Glutamatergic neuron (in vitro differentiated cells): ENCODE measurements around the gene CDC42SE2. TPM values are rescaled to one million over a fixed set of nuclear protein-coding genes. Genes with fewer than 3 reads are reported as not detected.
"Not testable (repeated sequence)": the region's sequence is repeated elsewhere in the genome, so short reads cannot be mapped to it uniquely, and the experiment has no call there.

Experiments
- DNase-seq: peaks from one replicate; pipeline ENCODE4 v3.0.0; 2022
- H3K27ac Mint-ChIP-seq: one replicate; pipeline ENCODE4 v1.8.0; 2020; ENCODE audit warnings: mild to moderate bottlenecking, mixed read lengths, inconsistent platforms; ENCODE audit not compliant: unreplicated experiment
- H3K27me3 Mint-ChIP-seq: one replicate; pipeline ENCODE4 v1.8.0; 2020; ENCODE audit warnings: mild to moderate bottlenecking, moderate library complexity, mixed read lengths, inconsistent platforms; ENCODE audit not compliant: unreplicated experiment
- H3K36me3 Mint-ChIP-seq: one replicate; pipeline ENCODE4 v1.8.0; 2020; ENCODE audit warnings: mild to moderate bottlenecking, mixed read lengths, inconsistent platforms; ENCODE audit not compliant: unreplicated experiment
- H3K4me1 Mint-ChIP-seq: one replicate; pipeline ENCODE4 v1.8.0; 2020; ENCODE audit warnings: mild to moderate bottlenecking, low read depth, mixed read lengths, inconsistent platforms; ENCODE audit not compliant: unreplicated experiment
- H3K4me3 Mint-ChIP-seq: one replicate; pipeline ENCODE4 v1.8.0; 2020; ENCODE audit warnings: mild to moderate bottlenecking, mixed read lengths, inconsistent platforms; ENCODE audit not compliant: unreplicated experiment
- H3K9me3 Mint-ChIP-seq: one replicate; pipeline ENCODE4 v1.8.0; 2020; ENCODE audit warnings: mild to moderate bottlenecking, moderate library complexity, mixed read lengths, inconsistent platforms; ENCODE audit not compliant: unreplicated experiment
- total RNA-seq: library from RNA; stranded (reverse); fragmentation: NEBNext Ultra II Directional; extraction: Animal tissue kit (Norgen Biotek cat#: 25700); gene quantifications from one replicate; pipeline ENCODE4 v1.2.1, GENCODE V29; 2021; ENCODE audit not compliant: unreplicated experiment
- TF ChIP-seq, protein P1 (sequence below): fragments of 200-600 bp; sonication (generic); IDR thresholded peaks from one replicate; pipeline ENCODE4 v1.5.0; 2021; ENCODE audit not compliant: partially characterized antibody, unreplicated experiment

Gene CDC42SE2
- total RNA-seq, 1 donor from 2014 or later: 15.5 TPM

DNA sequence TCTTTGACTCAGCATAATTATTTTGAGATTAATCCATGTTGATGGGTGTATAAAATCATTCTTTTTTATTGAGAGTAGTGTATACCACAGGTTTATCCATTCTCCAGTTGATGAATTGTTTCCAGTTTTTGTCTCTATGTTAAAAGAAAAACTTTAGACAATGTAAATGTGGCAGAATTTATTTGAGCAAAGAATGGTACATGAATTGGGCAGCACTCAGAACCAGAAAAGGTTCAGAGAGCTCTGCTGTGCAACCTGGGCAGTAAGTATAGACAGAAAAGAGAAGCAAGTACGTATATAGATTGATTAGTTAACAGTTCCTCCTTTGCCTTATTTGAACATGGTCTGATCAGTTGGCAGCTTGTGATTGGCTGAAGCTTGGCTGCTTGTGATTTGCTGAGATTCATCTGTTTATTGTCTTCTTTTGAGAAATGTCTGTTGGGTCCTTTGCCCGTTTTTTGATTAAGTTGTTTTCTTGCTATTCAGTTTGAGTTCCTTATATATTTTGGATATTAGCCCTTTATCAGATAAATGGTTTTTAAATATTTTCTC, 41.4 kb downstream of the CDC42SE2 start:
- no peak overlapping the region for H3K4me3 Mint-ChIP-seq
- peaks cover 3% of the 10 kb centered on the region for H3K9me3 Mint-ChIP-seq
- H3K36me3 Mint-ChIP-seq: no peaks in the 10 kb centered on the region
- TF ChIP-seq, protein P1, sequence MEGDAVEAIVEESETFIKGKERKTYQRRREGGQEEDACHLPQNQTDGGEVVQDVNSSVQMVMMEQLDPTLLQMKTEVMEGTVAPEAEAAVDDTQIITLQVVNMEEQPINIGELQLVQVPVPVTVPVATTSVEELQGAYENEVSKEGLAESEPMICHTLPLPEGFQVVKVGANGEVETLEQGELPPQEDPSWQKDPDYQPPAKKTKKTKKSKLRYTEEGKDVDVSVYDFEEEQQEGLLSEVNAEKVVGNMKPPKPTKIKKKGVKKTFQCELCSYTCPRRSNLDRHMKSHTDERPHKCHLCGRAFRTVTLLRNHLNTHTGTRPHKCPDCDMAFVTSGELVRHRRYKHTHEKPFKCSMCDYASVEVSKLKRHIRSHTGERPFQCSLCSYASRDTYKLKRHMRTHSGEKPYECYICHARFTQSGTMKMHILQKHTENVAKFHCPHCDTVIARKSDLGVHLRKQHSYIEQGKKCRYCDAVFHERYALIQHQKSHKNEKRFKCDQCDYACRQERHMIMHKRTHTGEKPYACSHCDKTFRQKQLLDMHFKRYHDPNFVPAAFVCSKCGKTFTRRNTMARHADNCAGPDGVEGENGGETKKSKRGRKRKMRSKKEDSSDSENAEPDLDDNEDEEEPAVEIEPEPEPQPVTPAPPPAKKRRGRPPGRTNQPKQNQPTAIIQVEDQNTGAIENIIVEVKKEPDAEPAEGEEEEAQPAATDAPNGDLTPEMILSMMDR: no peak
- no peaks in the 10 kb centered on the region for H3K27me3 Mint-ChIP-seq
- DNase-seq: no peak
- no peak overlapping the region for H3K27ac Mint-ChIP-seq
- no peaks in the 10 kb centered on the region for H3K4me1 Mint-ChIP-seq

DNA sequence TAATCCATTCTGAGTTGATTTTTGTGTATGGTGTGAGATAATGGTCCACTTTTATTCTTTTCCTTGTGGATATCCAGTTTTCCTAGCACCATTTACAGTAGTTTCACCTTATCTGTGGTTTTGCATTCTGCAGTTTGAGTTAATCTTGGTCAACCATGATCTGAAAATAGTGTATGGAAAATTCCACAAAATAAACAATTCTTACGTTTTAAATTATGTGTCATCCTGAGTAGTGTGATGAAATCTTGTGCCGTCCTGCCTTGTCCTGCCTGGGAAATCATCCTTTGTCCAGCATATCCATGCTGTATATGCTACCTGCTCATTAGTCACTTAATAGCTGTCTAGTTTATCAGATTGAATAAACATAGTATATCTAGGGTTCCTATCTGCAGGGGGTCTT, 42.1 kb downstream of the CDC42SE2 start:
- no peak for DNase-seq
- H3K27me3 Mint-ChIP-seq: no peaks in the 10 kb centered on the region
- no peaks in the 10 kb centered on the region for H3K4me1 Mint-ChIP-seq
- no peaks in the 10 kb centered on the region for H3K36me3 Mint-ChIP-seq
- TF ChIP-seq, protein P1: no peak
- no peak overlapping the region for H3K4me3 Mint-ChIP-seq
- no peak overlapping the region for H3K27ac Mint-ChIP-seq
- peaks cover 3% of the 10 kb centered on the region for H3K9me3 Mint-ChIP-seq

DNA sequence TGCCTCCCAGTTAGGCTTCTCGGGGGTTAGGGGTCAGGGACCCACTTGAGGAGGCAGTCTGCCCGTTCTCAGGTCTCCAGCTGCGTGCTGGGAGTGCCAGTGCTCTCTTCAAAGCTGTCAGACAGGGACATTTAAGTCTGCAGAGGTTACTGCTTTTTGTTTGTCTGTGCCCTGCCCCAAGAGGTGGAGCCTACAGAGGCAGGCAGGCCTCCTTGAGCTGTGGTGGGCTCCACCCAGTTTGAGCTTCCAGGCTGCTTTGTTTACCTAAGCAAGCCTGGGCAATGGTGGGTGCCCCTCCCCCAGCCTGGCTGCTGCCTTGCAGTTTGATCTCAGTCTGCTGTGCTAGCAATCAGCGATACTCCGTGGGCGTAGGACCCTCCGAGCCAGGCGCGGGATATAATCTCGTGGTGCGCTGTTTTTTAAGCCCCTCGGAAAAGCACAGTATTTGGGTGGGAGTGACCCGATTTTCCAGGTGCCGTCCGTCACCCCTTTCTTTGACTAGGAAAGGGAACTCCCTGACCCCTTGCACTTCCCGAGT, 48.5 kb downstream of the CDC42SE2 start:
- H3K27me3 Mint-ChIP-seq, H3K9me3 Mint-ChIP-seq, H3K36me3 Mint-ChIP-seq, H3K4me3 Mint-ChIP-seq: not testable (repeated sequence)
- H3K4me1 Mint-ChIP-seq: peaks cover 16% of the 10 kb centered on the region
- DNase-seq: peak; percentile 55
- peak overlapping the region; percentile 72 for H3K27ac Mint-ChIP-seq

DNA sequence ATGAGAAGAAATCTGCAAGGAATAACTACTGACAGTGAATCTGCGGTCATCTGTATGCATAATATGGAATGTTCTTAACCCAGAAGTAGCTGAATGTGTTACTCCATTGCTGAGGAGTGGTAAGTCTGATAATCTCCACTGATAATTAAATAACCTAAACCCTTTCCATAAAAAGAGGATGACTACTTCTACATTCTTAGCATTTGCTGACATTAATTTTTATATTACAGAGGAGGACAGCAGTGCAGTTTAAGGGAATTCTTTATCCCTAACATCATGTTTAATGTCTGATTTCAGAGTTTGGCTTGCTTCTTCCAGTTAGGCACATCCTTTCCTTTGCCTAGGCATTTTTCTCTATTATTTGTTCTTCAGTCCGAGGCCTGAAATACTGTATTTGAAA, 52.2 kb downstream of the CDC42SE2 start:
- Mint-ChIP-seq H3K9me3 (peaks cover 4% of the 10 kb centered on the region), H3K4me1 (peaks cover 16% of the 10 kb centered on the region), H3K27ac (no peak overlapping the region), H3K36me3 (peaks cover 4% of the 10 kb centered on the region), H3K27me3 (no peaks in the 10 kb centered on the region), H3K4me3 (no peak overlapping the region)
- no peak for DNase-seq
- TF ChIP-seq, protein P1: no peak

DNA sequence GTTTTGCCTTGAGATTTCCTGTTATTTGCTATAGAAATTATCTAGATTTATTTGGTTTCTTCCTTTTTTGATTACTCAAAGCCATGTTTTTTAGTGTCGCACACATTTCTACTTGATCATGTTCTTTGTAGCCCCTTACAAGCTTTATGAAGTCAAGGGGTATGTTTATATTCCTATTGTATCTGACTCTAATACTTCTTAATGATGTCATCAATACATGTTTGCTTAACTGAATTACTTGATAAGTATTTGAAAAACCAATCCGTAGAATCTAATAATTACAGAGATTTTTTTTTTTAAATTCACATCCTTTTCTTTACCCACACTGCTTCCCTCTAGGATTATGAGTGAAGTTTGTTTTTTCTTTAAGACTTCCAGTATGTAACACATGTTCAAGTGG, 53.0 kb downstream of the CDC42SE2 start:
- no peak overlapping the region for H3K27ac Mint-ChIP-seq
- peaks cover 16% of the 10 kb centered on the region for H3K4me1 Mint-ChIP-seq
- TF ChIP-seq, protein P1: no peak
- no peak for DNase-seq
- H3K4me3 Mint-ChIP-seq: no peak overlapping the region
- no peaks in the 10 kb centered on the region for H3K36me3 Mint-ChIP-seq
- no peaks in the 10 kb centered on the region for H3K27me3 Mint-ChIP-seq
- H3K9me3 Mint-ChIP-seq: peaks cover 3% of the 10 kb centered on the region

DNA sequence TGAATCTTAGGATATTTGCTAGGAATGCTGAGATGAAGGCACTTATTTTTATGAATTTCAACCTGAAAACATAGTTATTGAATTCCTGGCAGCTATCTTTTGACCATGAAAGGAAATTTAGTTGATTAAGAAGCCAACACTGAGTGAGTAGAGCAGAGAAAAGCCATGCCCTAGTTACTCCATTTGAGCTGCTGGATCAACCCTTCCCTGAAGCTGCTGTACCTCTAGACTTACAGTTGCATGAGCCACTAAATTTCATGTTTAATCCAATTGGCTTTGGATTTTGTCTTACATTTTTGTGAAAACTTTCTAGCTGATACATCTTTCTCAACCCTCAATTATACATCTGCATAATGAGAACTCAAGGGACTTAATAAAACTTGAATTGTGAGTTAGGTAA, 54.6 kb downstream of the CDC42SE2 start:
- H3K4me1 Mint-ChIP-seq: peaks cover 13% of the 10 kb centered on the region
- H3K27ac Mint-ChIP-seq: no peak overlapping the region
- H3K36me3 Mint-ChIP-seq: no peaks in the 10 kb centered on the region
- H3K4me3 Mint-ChIP-seq: no peak overlapping the region
- DNase-seq: no peak
- H3K27me3 Mint-ChIP-seq: no peaks in the 10 kb centered on the region
- TF ChIP-seq, protein P1: no peak
- no peaks in the 10 kb centered on the region for H3K9me3 Mint-ChIP-seq
